ENCODE measurements around the gene ASS1. TPM values are rescaled to one million over a fixed set of nuclear protein-coding genes. Genes with fewer than 3 reads are reported as not detected.
"Not testable (repeated sequence)": the region's sequence is repeated elsewhere in the genome, so short reads cannot be mapped to it uniquely, and the experiment has no call there.

Gene ASS1
- total RNA-seq, 1 donor from 2014 or later, result 162 TPM

DNA sequence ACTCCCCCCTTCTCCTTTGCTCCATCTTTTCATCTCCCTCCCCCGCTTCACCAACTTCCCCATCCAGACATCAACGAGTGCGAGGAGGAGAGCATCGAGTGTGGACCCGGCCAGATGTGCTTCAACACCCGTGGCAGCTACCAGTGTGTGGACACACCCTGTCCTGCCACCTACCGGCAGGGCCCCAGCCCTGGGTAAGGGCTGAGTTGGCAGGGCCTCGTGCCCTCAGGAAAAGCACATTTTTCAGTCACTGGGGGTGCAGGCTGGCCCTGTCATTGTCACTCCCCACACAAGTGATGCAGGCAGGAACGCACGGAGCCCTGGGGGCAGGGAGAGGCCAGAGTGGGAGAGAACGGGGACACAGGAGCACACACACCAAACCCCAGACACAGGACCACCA lies 12.4 kb upstream of the ASS1 start:
- TF ChIP-seq, protein P1, sequence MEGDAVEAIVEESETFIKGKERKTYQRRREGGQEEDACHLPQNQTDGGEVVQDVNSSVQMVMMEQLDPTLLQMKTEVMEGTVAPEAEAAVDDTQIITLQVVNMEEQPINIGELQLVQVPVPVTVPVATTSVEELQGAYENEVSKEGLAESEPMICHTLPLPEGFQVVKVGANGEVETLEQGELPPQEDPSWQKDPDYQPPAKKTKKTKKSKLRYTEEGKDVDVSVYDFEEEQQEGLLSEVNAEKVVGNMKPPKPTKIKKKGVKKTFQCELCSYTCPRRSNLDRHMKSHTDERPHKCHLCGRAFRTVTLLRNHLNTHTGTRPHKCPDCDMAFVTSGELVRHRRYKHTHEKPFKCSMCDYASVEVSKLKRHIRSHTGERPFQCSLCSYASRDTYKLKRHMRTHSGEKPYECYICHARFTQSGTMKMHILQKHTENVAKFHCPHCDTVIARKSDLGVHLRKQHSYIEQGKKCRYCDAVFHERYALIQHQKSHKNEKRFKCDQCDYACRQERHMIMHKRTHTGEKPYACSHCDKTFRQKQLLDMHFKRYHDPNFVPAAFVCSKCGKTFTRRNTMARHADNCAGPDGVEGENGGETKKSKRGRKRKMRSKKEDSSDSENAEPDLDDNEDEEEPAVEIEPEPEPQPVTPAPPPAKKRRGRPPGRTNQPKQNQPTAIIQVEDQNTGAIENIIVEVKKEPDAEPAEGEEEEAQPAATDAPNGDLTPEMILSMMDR (IDR thresholded peaks at IDR 0.05), result no peak
- DNase-seq (ENCODE audit: low spot score in 2 of 2), result no peak
- no peak overlapping the region for H3K4me3 ChIP-seq
- peaks cover 9% of the 10 kb centered on the region for H3K27me3 ChIP-seq
- intact Hi-C loops (cut with DNase I), result no loop called here
- no peaks in the 10 kb centered on the region for H3K9me3 ChIP-seq
- no peak overlapping the region for H3K27ac ChIP-seq
- peaks cover 3 to 9% of the 10 kb centered on the region in 2 donors for H3K4me1 ChIP-seq
- H3K36me3 ChIP-seq, result no peaks in the 10 kb centered on the region

DNA sequence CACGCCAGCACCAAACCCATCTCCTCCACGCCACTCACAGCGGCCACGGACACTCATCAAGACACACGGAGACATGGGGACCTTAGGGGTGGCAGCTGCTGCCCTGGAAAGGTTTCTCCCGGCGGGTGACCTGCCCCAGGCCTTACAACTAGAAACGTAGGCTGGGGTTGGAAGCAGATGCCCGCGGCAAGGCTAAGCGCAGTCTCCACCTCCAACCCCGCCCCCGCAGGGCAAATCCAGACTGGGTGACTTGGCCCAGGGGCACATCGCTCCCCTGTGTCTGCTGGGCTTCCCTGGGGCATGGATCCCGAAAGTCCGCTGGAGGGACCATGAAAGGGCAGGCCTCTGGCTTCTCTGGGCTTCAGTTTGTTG lies 12.0 kb upstream of the ASS1 start:
- intact Hi-C loops (cut with DNase I), result no loop called here
- no peak overlapping the region for H3K27ac ChIP-seq
- no peaks in the 10 kb centered on the region for H3K9me3 ChIP-seq
- peaks cover 3 to 7% of the 10 kb centered on the region in 2 donors for H3K4me1 ChIP-seq
- DNase-seq (ENCODE audit: low spot score in 2 of 2), result no peak
- H3K27me3 ChIP-seq, result peaks cover 9% of the 10 kb centered on the region
- peak overlapping the region; percentile 43 to 60 for H3K4me3 ChIP-seq
- H3K36me3 ChIP-seq, result no peaks in the 10 kb centered on the region
- TF ChIP-seq, protein P1 (IDR thresholded peaks at IDR 0.05), result no peak

DNA sequence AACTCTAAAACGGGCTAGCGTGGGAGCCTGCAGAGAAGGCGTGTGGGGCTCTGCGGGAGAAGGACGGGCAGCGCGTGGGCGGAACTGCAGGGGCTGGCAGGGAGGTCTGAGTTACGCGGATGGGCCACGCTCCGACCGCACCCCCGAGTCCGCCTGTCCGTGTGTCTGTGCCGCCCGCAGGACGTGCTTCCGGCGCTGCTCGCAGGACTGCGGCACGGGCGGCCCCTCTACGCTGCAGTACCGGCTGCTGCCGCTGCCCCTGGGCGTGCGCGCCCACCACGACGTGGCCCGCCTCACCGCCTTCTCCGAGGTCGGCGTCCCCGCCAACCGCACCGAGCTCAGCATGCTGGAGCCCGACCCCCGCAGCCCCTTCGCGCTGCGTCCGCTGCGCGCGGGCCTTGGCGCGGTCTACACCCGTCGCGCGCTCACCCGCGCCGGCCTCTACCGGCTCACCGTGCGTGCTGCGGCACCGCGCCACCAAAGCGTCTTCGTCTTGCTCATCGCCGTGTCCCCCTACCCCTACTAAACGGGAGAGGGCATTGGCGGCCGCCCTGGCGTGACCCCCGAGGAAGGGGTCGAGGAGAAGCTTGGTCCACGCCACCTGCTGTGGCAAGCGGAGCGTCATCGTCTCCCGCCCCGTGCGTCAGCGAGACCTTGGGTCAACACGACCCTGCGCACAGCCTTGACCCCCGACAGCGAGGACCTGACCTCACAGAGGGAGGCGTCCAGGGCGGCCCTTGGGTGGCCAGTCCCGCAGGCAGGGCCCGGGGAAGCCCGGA lies 11.4 kb upstream of the ASS1 start:
- intact Hi-C loops (cut with DNase I), result no loop called here
- no peaks in the 10 kb centered on the region for H3K9me3 ChIP-seq
- peak overlapping the region; percentile 43 to 60 for H3K4me3 ChIP-seq
- H3K36me3 ChIP-seq, result no peaks in the 10 kb centered on the region
- no peak overlapping the region for H3K27ac ChIP-seq
- peaks cover 9% of the 10 kb centered on the region for H3K27me3 ChIP-seq
- H3K4me1 ChIP-seq, result peaks cover 3 to 7% of the 10 kb centered on the region in 2 donors
- DNase-seq (ENCODE audit: low spot score in 2 of 2), result no peak
- TF ChIP-seq, protein P1 (IDR thresholded peaks at IDR 0.05), result peak; percentile 57 to 70 (median 68)

DNA sequence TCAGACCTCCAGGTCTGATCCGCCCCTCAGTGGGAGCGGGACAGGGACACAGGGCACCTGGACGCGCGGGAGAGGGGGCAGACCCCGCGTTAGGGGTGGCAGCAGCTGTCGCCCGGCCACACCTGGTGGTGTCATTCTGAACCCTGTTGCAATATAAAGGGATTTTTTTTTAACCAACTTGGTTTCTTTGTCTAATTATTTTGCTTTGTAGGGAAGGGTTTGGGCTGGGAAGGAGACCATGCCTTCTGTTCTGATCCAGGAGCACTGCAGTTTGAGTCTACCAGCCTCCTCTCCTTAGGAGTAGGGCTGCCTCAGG lies 10.9 kb upstream of the ASS1 start:
- peak overlapping the region in 1 of 2 donors; percentile 60 for H3K4me3 ChIP-seq
- TF ChIP-seq, protein P1 (IDR thresholded peaks at IDR 0.05), result no peak
- peaks cover 3 to 7% of the 10 kb centered on the region in 2 donors for H3K4me1 ChIP-seq
- H3K27me3 ChIP-seq, result peaks cover 9% of the 10 kb centered on the region
- no peak overlapping the region for H3K27ac ChIP-seq
- H3K9me3 ChIP-seq, result no peaks in the 10 kb centered on the region
- no peaks in the 10 kb centered on the region for H3K36me3 ChIP-seq
- no peak for DNase-seq (ENCODE audit: low spot score in 2 of 2)
- intact Hi-C loops (cut with DNase I), result no loop called here

- H3K36me3 ChIP-seq; H3K9me3 ChIP-seq; DNase-seq (ENCODE audit: low spot score in 2 of 2); intact Hi-C loops (cut with DNase I); H3K4me3 ChIP-seq; H3K4me1 ChIP-seq; H3K27ac ChIP-seq; H3K27me3 ChIP-seq: not testable (repeated sequence)
These were observed 10.1 kb upstream of the ASS1 start for GRCh38 chr9:130434656-130435055.

- Histone ChIP-seq H3K4me1 (peaks cover 3 to 7% of the 10 kb centered on the region in 2 donors), H3K36me3 (no peaks in the 10 kb centered on the region), H3K27me3 (peaks cover 9% of the 10 kb centered on the region), H3K9me3 (peaks cover 0 to 6% of the 10 kb centered on the region in 2 donors), H3K27ac (no peak overlapping the region), H3K4me3 (no peak overlapping the region)
- TF ChIP-seq, protein P1 (IDR thresholded peaks at IDR 0.05), result no peak
- intact Hi-C loops (cut with DNase I), result no loop called here
- DNase-seq (ENCODE audit: low spot score in 2 of 2), result no peak
These were observed 7.6 kb upstream of the ASS1 start for GRCh38 chr9:130437011-130437789.

Data from ascending aorta (tissue), 2 donors.